HS-27A (cell line): Measurements from ENCODE around the gene ATXN1.
"Not testable (repeated sequence)": the region's sequence is repeated elsewhere in the genome, so short reads cannot be mapped to it uniquely, and the experiment has no call there.

Source experiments
- DNase-seq: peaks from one replicate; pipeline ENCODE4 v3.0.0-alpha.2; 2012; ENCODE audit warnings: low read depth, missing footprints

Gene ATXN1

DNA sequence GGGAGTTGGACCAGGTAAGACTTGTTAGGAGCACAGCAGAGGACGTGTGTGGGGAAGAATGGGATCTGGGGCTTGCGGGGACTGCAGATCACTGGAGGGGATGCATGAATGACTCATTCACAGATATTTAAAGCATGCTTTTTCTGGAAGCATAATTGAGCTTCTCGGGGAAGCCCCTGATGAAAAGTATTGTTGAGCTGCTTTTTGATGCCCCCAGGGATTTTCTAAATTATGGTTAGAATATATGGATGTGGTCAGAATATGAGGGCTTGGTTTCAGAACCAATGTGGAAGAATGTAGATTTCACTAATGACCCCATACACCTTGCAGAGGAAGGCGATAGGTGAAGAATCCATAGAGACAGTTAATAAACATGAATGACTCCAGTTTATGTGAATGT, 486.8 kb downstream of the ATXN1 start:
- DNase-seq: no peak

DNA sequence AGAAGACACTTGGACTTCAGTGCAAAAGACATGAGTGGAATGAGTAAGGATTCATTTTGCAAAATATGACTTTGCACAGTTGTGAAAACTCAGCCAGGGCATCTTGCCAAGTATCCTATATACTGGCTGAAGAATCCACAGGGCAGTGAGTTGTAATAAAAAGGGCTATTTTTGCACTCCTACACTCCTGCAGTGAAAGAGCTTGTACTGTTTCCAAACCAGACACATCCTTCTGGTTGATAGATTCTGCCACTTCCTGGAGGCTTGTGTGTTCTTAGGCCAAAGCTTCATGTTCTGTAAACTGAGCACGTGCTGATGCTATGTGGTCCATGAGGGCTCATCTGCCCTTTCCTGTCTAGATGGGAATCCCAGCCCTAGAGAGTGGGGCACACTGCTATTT, 488.0 kb downstream of the ATXN1 start:
- no peak for DNase-seq

DNA sequence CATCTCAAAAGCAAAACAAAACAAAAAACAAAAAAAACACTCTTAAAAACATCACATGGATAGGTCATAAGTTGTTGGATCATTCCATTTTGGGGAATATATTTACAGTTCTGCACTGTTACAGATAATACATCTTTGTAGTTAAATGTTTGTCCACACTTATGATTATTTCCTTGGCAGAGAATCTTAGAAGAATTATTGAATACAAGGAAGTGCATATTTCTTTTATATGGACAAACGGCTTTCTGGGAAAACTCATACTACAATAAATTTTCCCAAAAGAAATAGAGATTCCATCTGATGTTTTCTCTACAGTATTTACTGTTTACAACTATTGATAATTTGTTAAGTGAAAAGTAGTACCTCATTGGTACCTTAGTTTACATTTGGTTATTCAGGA, 489.1 kb downstream of the ATXN1 start:
- no peak for DNase-seq

DNA sequence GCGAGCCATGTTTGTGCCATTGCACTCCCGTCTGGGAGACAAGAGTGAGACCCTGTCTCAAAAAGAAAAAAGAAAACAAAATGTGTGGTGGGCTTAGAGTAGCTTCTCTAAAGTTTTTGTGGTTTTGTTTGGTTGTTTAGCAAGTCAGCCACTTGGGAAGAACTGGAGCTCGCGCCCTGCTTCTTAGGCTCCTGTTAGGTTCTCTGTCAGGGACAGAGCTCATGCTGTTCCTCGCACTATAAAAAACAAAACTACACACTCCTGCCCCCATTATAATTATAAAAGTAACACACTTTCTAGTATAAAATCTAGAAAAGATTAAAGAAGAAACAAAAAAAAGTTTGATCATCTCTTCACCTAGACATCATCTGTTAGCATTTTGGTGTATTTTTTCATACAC, 489.8 kb downstream of the ATXN1 start:
- no peak for DNase-seq

DNA sequence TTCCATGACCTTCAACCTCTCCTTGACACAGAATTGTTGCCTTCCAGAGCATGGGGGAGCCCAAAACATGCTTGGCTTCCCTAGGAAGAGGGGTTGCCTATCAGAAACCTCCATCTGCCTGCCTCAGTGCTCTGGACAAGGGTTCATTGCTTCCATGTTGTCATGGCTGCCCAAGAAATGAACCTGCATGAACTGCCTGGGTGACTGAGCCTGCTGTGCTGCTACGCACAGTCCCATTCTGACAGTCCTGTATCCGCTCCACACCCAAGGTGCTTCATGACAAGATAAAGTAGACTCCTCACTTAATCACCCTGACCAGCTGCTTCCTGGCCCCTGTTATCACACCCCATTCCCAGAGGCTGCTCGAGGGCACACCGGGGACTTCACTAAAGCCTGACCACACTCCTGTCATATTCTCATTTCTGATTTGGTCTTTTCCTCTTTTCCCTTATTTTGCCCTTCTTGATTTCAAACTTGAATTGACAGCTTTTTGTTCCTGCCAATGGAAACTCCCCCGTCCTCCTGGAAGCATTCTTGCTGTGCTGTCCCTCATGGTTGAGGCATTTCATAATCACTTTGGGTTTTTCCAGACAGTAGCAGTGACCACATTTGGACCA, 491.0 kb downstream of the ATXN1 start:
- no peak for DNase-seq

DNA sequence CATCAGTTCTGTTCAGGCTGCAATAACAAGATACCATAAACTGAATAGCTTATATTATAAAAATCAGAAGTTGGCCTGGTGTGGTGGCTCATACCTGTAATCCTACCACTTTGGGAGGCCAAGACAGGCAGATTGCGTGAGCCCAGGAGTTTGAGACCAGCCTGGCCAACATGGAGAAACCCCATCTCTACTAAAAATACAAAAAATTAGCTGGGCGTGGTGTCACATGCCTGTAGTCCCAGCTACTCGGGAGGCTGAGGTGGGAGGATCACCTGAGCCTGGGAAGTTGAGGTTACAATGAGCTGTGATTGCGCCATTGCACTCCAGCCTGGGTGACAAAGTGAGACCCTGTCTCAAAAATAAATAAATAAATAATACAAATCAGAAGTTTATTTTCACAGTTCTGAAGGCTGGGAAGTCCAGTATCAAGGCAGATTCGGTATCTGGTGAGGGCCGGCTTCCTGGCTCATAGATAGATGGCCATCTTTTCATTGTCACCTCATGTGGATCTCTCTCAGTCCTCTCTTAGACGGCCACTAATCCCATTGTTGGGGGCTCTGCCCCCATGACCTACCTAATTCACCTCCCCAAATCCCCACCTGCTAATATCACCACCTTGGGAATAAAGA, 491.7 kb downstream of the ATXN1 start:
- not testable (repeated sequence) for DNase-seq

DNA sequence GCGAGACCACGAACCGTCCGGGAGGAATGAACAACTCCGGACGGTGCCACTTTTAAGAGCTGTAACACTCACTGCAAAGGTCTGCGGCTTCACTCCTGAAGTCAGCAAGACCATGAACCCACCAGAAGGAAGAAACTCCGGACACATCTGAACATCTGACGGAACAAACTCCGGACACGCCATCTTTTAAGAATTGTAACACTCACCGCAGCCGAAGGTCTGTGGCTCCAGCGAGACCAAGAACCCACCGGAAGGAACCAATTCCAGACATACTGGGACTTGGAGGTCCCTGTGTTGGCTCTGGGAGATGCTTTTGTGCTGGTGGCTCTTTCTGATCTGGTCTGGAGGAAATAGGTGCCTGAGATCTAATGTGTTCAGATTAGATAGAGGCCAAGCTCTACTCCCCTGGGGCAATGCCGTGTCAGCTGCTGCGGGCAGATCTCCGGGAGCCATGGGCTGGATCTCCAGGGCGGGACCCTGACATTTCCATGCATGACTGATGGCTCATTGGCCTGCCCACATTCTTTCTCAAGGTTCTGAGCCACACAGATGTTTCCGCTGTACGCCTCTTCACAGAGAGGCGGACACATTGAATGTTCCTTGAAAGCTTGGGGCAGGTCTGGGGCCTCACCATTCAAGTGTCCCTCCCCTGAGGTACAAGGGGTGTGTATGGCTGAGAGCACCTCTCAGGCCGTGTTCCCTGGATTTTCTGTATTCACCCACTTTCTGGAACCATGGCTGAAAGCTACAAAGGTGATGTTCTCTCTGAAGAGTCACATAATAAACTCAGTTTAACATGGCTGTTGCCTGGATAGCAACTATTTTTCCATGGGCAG, 493.6 kb downstream of the ATXN1 start:
- no peak for DNase-seq

DNA sequence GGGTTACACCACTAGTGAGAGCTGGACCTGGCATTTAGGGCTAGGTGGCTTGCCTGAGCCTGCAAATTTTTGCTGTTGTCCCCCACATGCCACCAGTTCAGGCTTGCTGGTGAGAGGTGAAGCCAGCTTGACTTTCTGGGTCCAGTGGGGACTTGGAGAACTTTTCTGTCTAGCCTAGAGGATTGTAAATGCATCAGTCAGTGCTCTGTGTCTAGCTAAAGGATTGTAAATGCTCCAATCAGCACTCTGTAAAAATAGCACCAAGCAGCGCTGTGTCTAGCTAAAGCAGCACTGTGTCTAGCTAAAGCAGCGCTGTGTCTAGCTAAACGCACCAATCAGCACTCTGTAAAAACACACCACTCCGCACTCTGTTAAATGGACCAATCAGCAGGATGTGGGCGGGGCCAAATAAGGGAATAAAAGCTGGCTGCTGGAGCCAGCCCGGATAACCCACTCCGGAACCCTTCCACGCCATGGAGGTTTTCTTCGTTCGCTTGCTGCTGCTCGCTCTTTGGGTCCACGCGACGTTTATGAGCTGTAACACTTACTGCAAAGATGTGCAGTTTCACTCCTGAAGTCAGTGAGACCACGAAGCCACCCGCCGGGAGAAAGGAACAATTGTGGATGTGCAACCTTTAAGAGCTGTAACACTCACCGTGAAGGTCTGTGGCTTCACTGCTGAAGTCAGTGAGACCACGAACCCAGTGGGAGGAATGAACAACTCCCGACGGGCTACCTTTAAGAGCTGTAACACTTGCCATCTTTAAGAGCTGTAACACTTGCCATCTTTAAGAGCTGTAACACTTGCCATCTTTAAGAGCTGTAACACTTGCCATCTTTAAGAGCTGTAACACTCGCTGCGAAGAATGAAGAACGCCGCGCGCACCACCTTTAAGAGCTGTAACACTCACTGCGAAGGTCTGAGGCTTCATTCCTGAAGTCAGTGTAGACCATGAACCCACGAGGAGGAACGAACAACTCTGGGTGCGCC, 495.6 kb downstream of the ATXN1 start:
- DNase-seq: no peak

DNA sequence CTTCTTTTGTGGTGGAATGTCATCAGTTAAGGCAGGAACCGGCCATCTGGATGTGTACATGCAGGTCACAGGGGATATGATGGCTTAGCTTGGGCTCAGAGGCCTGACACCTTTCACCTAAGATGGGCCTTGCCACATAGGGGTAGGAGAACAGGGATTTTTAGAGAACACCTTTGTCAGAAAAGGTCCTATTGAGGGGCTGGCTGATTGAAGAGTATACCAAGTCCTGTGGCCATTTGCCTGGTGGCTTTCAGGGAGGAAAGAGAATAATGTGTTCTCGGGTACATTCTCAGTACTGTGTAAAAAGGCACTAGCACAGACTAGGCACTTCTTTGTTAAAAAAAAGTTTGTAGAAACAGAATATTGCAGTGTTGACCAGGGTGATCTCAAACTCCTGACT, 496.5 kb downstream of the ATXN1 start:
- DNase-seq: no peak

DNA sequence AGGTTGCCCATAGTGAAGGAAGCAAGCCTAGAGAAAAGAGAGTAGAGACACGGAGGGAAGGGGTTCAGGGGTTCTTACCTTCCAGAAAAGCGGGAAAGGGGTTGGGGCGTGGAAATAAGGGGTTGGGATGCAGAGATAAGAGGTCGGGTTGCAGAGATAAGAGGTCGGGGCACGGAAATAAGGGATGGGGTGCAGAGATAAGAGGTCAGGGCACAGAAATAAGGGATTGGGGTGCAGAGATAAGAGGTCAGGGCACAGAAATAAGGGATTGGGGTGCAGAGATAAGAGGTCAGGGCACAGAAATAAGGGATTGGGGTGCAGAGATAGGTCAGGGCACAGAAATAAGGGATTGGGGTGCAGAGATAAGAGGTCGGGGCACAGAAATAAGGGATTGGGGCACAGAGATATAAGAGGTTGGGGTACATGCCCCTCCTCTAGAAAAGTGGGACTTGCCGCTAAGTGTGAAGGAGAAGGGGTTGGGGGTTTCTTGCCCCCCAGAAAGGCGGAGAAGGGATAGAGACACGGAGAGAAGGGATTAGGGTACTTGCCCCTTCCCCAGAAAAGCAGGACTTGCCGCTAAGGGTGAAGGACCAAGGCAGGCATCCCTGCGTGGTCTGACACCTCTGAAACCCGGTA, 497.7 kb downstream of the ATXN1 start:
- not testable (repeated sequence) for DNase-seq

DNA sequence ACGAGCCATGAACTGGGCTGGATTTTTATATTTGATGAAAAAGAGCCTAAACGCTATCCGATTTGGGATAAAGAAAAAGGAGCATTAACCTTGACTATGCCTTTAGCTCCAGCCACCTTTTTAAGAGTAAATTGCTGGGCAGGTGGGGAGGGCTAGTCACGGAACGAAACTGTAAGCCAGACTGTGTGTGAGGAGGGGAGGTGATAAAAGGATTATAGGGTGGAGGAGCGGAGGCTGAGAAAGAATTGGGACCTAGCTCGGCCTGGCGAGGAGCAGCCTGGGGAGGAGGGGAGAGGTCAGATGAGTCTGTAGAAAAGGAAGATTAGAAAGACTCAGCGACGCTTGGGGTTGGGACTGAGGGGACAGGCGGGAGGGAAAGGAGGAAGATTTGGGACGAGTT, 498.5 kb downstream of the ATXN1 start:
- not testable (repeated sequence) for DNase-seq

DNA sequence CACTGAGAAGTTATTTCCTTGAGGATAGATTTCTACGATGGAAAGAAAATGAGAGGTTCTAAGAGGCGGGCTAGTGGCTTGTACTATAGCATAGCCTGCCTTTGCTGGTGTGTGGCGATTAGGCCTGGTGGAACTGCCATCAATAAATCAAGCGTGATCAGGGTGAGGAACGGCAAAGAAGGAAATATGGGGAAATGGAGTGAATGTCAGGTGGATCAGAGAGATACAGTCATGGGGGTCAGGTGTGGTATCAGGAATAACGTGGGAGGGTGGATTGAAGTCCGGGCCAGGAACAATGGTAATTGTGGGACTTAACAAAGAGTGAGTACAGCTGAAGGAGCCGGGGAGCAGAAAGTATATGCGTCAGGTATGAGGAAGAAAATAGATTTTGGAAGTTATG, 500.7 kb downstream of the ATXN1 start:
- DNase-seq: not testable (repeated sequence)

DNA sequence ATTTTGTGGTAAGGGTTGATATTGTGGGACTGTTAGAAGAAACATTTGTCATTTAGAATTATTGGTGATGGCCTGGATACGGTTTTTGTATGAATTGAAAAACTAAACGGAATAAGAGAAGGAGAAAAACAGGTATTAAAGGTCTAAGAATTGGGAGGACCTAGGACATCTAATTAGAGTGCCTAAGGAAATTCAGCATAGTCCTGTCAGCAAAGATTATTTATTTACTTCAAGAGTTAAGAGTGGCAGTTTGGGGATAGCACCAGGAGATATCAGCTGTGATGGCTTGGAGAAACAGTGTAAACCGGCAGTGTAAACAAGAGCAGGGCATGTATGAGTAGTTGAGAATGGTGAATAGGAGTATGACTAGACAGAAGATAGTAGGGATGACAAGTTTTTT, 501.7 kb downstream of the ATXN1 start:
- not testable (repeated sequence) for DNase-seq

DNA sequence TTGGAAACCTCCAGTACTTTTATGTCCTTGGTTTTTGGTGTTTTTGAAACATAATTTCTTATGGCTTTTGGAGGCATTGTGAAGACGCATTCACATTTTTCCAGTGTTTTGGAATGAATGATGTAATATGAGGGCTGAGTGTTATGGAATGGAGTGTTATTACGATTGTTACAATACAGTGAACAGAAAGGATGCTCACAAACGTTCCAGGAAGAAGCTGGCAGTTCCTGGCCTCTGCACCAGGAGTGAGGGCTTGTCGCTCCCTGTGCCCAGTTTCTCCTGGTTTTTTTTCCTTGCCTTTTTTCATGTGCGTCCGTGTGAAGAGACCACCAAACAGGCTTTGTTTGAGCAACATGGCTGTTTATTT, 502.6 kb downstream of the ATXN1 start:
- DNase-seq: no peak

DNA sequence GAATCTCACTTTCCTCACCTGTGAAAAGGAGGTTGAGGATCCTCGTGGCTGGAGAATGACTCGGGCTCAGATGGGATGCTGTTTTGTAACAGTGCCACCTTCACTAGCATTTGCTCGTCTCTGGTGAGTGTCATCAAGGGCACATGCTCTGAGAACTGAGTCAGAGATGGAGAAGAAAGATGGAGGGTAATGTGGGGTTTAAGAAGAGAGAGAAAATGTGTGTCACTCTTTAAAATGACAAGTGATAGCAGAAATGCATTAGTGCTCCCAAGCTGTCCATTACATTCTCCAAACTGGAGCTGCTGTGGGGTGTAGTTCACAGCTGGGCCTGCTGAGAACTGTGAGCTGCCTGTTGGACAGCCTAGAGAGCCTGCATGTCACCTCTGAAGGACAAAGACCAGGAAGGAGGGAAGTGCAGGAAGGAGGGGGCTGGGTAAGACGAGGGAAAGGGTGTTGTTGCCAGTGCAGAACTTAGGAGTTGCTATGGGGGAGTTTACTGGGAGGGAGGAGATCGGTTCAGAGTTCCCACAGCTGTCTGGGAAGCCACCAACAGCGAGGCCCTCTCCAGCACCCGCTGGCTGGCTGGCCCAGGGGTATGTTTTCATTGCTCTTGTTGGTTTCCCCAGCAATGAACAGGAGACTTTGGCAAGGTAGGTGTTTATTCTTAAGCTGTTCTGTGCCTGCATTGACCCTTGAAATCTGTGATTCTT, 503.1 kb downstream of the ATXN1 start:
- no peak for DNase-seq

DNA sequence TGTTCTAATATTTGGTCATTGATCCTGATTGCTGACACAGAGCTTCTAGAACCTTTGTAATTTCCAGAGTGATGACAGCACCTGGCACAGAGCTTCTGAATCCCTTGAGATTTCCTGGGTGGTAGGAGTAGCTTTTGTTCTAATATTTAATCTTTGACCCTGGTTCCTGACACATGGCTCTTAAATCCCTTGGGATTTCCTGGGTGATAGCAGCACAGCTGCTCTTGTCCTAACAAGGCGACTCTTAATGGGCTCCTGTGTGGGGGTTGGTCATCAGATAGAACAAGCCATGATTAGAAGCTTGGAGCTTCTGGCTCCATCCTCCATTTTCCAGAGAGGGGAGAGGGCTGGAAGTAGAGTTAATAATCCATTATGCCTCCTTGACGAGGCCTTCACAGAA, 504.5 kb downstream of the ATXN1 start:
- no peak for DNase-seq

DNA sequence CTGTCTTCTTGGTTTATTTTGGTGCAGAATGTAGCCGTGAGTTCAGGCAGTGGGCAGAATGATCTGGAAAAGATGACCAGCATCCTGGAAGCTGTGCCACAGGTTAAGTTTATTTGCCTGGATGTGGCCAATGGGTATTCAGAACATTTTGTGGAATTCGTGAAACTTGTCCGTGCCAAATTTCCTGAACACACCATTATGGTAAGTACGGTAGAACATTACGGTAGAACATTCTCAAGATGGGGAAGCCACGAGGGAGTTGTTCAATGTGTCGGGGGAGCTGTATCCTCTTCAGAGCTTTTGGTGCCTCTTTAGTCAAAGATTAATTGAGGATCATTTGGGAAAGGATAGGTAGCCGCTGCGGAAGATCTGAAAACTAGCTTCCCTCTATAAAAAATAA, 506.7 kb downstream of the ATXN1 start:
- DNase-seq: no peak

DNA sequence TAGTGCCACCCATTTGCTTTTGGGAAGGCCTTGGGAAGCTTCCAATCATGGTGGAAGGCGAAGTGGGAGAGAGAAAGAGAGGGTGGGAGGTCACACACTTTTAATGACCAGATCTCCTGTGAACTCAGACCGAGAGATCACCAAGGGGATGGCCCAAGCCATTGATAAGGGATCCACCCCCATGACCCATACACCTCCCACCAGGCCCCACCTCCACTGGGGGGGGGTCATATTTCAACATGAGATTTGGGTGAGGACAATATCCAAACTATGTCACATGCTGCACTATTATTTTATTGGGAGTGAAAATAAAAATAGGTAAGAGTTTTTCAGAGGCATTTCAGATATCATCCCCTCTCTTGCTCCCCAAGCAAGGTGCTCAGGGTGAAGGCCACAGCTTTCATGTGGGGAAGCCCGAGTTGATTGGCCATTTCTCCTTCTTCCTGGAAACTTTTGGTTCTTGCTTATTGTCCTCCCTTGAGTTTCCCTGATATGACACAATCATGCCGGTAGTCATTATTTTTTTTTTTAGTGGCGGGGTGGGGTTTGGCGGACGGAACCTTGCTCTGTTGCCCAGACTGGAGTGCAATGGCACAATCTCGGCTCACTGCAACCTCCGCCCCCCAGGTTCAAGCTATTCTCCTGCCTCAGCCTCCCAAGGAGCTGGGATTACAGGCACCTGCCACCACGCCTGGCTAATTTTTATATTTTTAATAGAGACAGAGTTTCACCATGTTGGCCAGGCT, 507.7 kb downstream of the ATXN1 start:
- DNase-seq: no peak

DNA sequence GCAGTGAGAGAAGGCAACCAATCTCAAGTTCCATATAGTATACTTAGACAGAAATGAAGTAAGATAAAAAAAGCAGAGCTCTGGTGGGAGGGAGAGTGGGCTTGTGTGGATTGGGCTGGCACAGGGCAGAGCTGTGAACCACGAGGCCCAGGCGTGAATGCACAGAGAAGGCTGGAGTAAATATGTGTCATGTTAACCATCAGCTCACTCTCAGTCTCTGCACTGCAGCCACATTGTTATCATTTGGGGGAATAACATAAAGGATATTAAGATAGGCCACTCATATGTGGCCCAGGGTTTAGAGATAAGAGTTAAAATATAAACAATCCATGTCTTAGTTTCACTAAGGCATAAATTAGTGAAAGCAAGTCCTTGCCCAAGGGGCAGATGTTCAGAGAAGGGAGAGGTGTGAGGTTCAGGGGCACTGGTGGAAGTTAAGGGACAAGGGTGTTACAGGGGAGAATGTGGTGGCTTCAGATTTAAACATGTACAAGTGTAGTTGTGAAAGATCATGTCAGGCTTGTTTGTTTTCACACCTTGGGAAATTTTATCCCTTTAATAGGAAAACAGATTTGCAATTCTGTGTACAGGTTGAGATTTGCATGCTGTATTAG, 508.5 kb downstream of the ATXN1 start:
- DNase-seq: no peak

DNA sequence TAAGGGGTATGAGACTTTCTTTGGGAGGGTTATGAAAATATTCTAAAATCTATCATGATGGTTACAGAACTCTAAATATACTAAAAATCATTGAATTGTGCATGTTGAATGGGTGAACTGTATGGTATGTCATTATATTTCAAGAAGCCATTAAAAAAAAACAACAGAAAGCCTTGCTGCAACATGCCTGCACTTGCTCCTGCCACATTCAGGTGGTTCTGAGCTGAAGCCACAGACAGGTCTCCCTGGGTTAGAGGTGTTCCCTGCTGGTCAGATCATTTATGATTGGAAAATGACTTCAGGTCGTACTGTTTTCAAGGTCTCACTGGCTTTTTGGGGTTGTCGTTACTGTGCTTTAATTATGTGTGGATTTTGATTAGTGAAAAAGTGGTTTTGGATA, 509.6 kb downstream of the ATXN1 start:
- DNase-seq: no peak
